H9 (cell line): Measurements from ENCODE around the gene DCDC1. TPM values are rescaled to one million over a fixed set of nuclear protein-coding genes. Genes with fewer than 3 reads are reported as not detected.

ENCODE experiments used
- DNase-seq: peaks from one replicate; pipeline ENCODE4 v3.0.0-alpha.2; 2017
- H2AFZ ChIP-seq: one replicate; pipeline ENCODE4 v1.6.1; 2013; ENCODE audit warnings: mild to moderate bottlenecking, low read length, control low read depth, moderate library complexity
- H2AK5ac ChIP-seq: 2 replicates; pipeline ENCODE4 v1.6.1; 2013; ENCODE audit warnings: low read length, control low read depth, mixed read lengths; ENCODE audit not compliant: insufficient read length
- H2BK120ac ChIP-seq: one replicate; pipeline ENCODE4 v1.6.1; 2013; ENCODE audit warnings: low read depth, mild to moderate bottlenecking, low read length, control low read depth, inconsistent platforms; ENCODE audit not compliant: poor library complexity, severe bottlenecking
- H2BK12ac ChIP-seq: 2 replicates; pipeline ENCODE4 v1.6.1; 2013; ENCODE audit warnings: low read length, control low read depth, mixed read lengths, low read depth; ENCODE audit not compliant: insufficient read length
- H2BK15ac ChIP-seq: 2 replicates; pipeline ENCODE4 v1.6.1; 2013; ENCODE audit warnings: low read depth, low read length, control low read depth
- H2BK20ac ChIP-seq: one replicate; pipeline ENCODE4 v1.6.1; 2013; ENCODE audit warnings: low read depth, mild to moderate bottlenecking, low read length, control low read depth, inconsistent platforms; ENCODE audit not compliant: poor library complexity, severe bottlenecking
- H2BK5ac ChIP-seq: 2 replicates; pipeline ENCODE4 v1.6.1; 2013; ENCODE audit warnings: low read length, control low read depth, mixed read lengths; ENCODE audit not compliant: insufficient read length
- H3K14ac ChIP-seq: 2 replicates; pipeline ENCODE4 v1.6.1; 2013; ENCODE audit warnings: low read length, control low read depth; ENCODE audit not compliant: insufficient read depth
- H3K18ac ChIP-seq: 2 replicates; pipeline ENCODE4 v1.6.1; 2013; ENCODE audit warnings: low read depth, mild to moderate bottlenecking, mixed read lengths, low read length, control low read depth; ENCODE audit not compliant: insufficient read length
- H3K23ac ChIP-seq: 2 replicates; pipeline ENCODE4 v1.6.1; 2013; ENCODE audit warnings: low read length, control low read depth, mixed read lengths, low read depth; ENCODE audit not compliant: insufficient read length
- H3K23me2 ChIP-seq: 2 replicates; pipeline ENCODE4 v1.6.1; 2013; ENCODE audit warnings: low read depth, mild to moderate bottlenecking, mixed read lengths, low read length, control low read depth; ENCODE audit not compliant: insufficient read length, poor library complexity, severe bottlenecking
- H3K27ac ChIP-seq: 2 replicates; pipeline ENCODE4 v1.5.1; 2013; ENCODE audit warnings: low read length, control low read depth, mixed read lengths, low read depth; ENCODE audit not compliant: insufficient read length
- H3K27me3 ChIP-seq: 2 replicates; pipeline ENCODE4 v1.6.1; 2013; ENCODE audit warnings: low read length, control low read depth, inconsistent platforms; ENCODE audit not compliant: insufficient read depth
- H3K4ac ChIP-seq: 2 replicates; pipeline ENCODE4 v1.6.1; 2013; ENCODE audit warnings: low read depth, mild to moderate bottlenecking, control low read depth, inconsistent platforms, low read length, moderate library complexity
- H3K4me1 ChIP-seq: 2 replicates; pipeline ENCODE4 v1.6.1; 2013; ENCODE audit warnings: low read length, control low read depth, inconsistent platforms; ENCODE audit not compliant: insufficient read depth
- H3K4me2 ChIP-seq: 2 replicates; pipeline ENCODE4 v1.6.1; 2013; ENCODE audit warnings: low read length, control low read depth, mixed read lengths; ENCODE audit not compliant: insufficient read length, insufficient read depth
- H3K56ac ChIP-seq: 2 replicates; pipeline ENCODE4 v1.6.1; 2013; ENCODE audit warnings: low read depth, mild to moderate bottlenecking, mixed read lengths, low read length, control low read depth; ENCODE audit not compliant: insufficient read length
- H3K79me1 ChIP-seq: 2 replicates; pipeline ENCODE4 v1.6.1; 2013; ENCODE audit warnings: low read depth, mild to moderate bottlenecking, moderate library complexity, low read length, control low read depth, inconsistent platforms; ENCODE audit not compliant: insufficient read depth, poor library complexity, severe bottlenecking
- H3K79me2 ChIP-seq: 2 replicates; pipeline ENCODE4 v1.6.1; 2013; ENCODE audit warnings: low read length, control low read depth, inconsistent platforms; ENCODE audit not compliant: insufficient read depth
- H3K9ac ChIP-seq: 2 replicates; pipeline ENCODE4 v1.6.1; 2013; ENCODE audit warnings: low read length, control low read depth, mixed read lengths; ENCODE audit not compliant: insufficient read length; ENCODE audit errors: extremely low read depth
- H3K9me3 ChIP-seq: one replicate; pipeline ENCODE4 v1.6.1; 2013; ENCODE audit warnings: low read depth, low read length, inconsistent platforms; ENCODE audit not compliant: control insufficient read depth
- H3T11ph ChIP-seq: one replicate; pipeline ENCODE4 v1.6.1; 2013; ENCODE audit warnings: mild to moderate bottlenecking, low read length, control low read depth, inconsistent platforms
- H4K20me1 ChIP-seq: one replicate; pipeline ENCODE4 v1.6.1; 2013; ENCODE audit not compliant: control insufficient read depth, insufficient read length, insufficient read depth
- H4K5ac ChIP-seq: 2 replicates; pipeline ENCODE4 v1.6.1; 2013; ENCODE audit warnings: low read depth, mild to moderate bottlenecking, mixed read lengths, low read length, control low read depth; ENCODE audit not compliant: insufficient read length
- H4K8ac ChIP-seq: replicated peaks from 2 replicates; pipeline ENCODE4 v1.6.1; 2013; ENCODE audit warnings: low read length, control low read depth, mixed read lengths, low read depth; ENCODE audit not compliant: insufficient read length
- H4K91ac ChIP-seq: 2 replicates; pipeline ENCODE4 v1.6.1; 2013; ENCODE audit warnings: low read depth, mild to moderate bottlenecking, moderate library complexity, mixed read lengths, low read length, control low read depth; ENCODE audit not compliant: insufficient read length
- H3K27ac Mint-ChIP-seq, 3 experiments: 2 replicates in 2 of 3; 3 replicates in 1 of 3; pipeline ENCODE4 v1.8.0; 2020 to 2021; ENCODE audit warnings: mixed read lengths in 3 of 3, mild to moderate bottlenecking in 1 of 3, moderate library complexity in 1 of 3
- H3K27me3 Mint-ChIP-seq: 2 replicates; pipeline ENCODE4 v1.8.0; 2021; ENCODE audit warnings: low read depth, mild to moderate bottlenecking, moderate library complexity, mixed read lengths
- H3K36me3 Mint-ChIP-seq, 3 experiments: 2 replicates in 2 of 3; 3 replicates in 1 of 3; pipeline ENCODE4 v1.8.0; 2020 to 2021; ENCODE audit warnings: low read depth in 3 of 3, mixed read lengths in 3 of 3; ENCODE audit not compliant: insufficient read depth in 1 of 3
- H3K4me1 Mint-ChIP-seq, 2 experiments: 2 replicates each; pipeline ENCODE4 v1.8.0; 2020; ENCODE audit warnings: mixed read lengths in 2 of 2
- H3K4me3 Mint-ChIP-seq, 2 experiments: 2 replicates in 1 of 2; 3 replicates in 1 of 2; pipeline ENCODE4 v1.8.0; 2020 to 2021; ENCODE audit warnings: mild to moderate bottlenecking in 2 of 2, mixed read lengths in 2 of 2, moderate library complexity in 1 of 2
- H3K9me3 Mint-ChIP-seq, 2 experiments: 2 replicates in 1 of 2; 3 replicates in 1 of 2; pipeline ENCODE4 v1.8.0; 2020; ENCODE audit warnings: mild to moderate bottlenecking in 2 of 2, mixed read lengths in 2 of 2, moderate library complexity in 1 of 2
- WGBS: extraction: QIAGEN DNeasy Blood & Tissue Kit; methylation state at CpG from one replicate; pipeline ENCODE4 v1.1.7; 2013; ENCODE audit warnings: missing lambda C conversion rate, low lambda C conversion rate, mixed read lengths; ENCODE audit not compliant: insufficient read length; ENCODE audit errors: extremely low coverage; 5-methylcytosine and 5-hydroxymethylcytosine counted together
- total RNA-seq: library from RNA; stranded (reverse); gene quantifications from 2 replicates; pipeline ENCODE4 v1.2.1, GENCODE V29; 2021
- TF ChIP-seq, protein P1 (sequence below): fragments of 200-600 bp; sonication (generic); conservative IDR thresholded peaks from 3 replicates; pipeline ENCODE4 v1.8.0; 2021; ENCODE audit warnings: antibody characterized with exemption, mild to moderate bottlenecking

DCDC1 gene
- total RNA-seq, 1 experiment from 2014 or later: 0.09 TPM

DNA sequence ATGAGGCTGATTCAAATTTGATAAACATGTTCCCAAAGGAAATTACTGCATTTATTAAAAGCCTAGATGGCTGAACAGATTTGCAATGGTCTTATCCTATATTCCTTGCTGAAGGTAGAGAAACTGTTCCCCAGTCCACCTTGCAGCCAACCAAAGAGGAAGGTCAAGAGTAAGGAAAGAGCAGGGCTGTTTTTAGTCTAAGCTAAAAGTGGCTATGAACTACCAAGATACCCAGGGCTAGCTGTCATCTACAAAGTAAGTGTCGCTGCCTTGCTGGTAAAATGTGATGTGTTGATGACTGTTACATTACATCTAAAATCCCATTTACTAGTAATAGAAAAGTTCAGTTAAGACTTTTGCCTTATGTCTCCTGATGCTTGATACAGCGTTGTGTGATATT is 493.3 kb downstream of the DCDC1 start:
- Histone ChIP-seq H3K4ac (no peak overlapping the region), H2AFZ (no peak overlapping the region), H4K20me1 (no peaks in the 10 kb centered on the region), H3K9ac (no peak overlapping the region), H4K8ac (no peak overlapping the region), H3K4me2 (no peak overlapping the region), H2BK20ac (no peak overlapping the region), H4K91ac (no peak overlapping the region), H2BK15ac (no peak overlapping the region), H3K56ac (no peak overlapping the region), H3K27me3 (no peaks in the 10 kb centered on the region), H2BK120ac (no peak overlapping the region), H3K23ac (no peak overlapping the region), H3K18ac (no peak overlapping the region), H2BK12ac (no peak overlapping the region), H2AK5ac (no peak overlapping the region), H3K79me2 (no peaks in the 10 kb centered on the region), H3K27ac (no peak overlapping the region), H2BK5ac (no peak overlapping the region), H3T11ph (no peak overlapping the region), H3K9me3 (no peaks in the 10 kb centered on the region), H4K5ac (no peak overlapping the region), H3K79me1 (no peaks in the 10 kb centered on the region), H3K4me1 (no peaks in the 10 kb centered on the region), H3K23me2 (no peaks in the 10 kb centered on the region), H3K14ac (no peak overlapping the region)
- Mint-ChIP-seq H3K27me3 (no peaks in the 10 kb centered on the region; the same call in 1 of the 2 replicates), H3K4me1 (peaks cover 0 to 2% of the 10 kb centered on the region in 2 experiments; a peak in 1 of 4 replicates), H3K4me3 (no peak overlapping the region), H3K27ac (no peak overlapping the region), H3K9me3 (no peaks in the 10 kb centered on the region), H3K36me3 (no peaks in the 10 kb centered on the region)
- TF ChIP-seq, protein P1, sequence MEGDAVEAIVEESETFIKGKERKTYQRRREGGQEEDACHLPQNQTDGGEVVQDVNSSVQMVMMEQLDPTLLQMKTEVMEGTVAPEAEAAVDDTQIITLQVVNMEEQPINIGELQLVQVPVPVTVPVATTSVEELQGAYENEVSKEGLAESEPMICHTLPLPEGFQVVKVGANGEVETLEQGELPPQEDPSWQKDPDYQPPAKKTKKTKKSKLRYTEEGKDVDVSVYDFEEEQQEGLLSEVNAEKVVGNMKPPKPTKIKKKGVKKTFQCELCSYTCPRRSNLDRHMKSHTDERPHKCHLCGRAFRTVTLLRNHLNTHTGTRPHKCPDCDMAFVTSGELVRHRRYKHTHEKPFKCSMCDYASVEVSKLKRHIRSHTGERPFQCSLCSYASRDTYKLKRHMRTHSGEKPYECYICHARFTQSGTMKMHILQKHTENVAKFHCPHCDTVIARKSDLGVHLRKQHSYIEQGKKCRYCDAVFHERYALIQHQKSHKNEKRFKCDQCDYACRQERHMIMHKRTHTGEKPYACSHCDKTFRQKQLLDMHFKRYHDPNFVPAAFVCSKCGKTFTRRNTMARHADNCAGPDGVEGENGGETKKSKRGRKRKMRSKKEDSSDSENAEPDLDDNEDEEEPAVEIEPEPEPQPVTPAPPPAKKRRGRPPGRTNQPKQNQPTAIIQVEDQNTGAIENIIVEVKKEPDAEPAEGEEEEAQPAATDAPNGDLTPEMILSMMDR: no peak
- WGBS: no CpG with 5 or more reads among the region's 2 CpGs
- DNase-seq: no peak
